HG03175 (cell line): ENCODE data around the gene IL4I1.
A peak's percentile ranks its signal among the peaks of the same experiment; 100 is the strongest.

Experiments
- ATAC-seq: cut with Tn5 transposase; IDR thresholded peaks from one replicate; pipeline ENCODE4 v1.9.1; 2021; ENCODE audit warnings: mild to moderate bottlenecking, moderate library complexity; ENCODE audit not compliant: unreplicated experiment

Gene IL4I1

DNA sequence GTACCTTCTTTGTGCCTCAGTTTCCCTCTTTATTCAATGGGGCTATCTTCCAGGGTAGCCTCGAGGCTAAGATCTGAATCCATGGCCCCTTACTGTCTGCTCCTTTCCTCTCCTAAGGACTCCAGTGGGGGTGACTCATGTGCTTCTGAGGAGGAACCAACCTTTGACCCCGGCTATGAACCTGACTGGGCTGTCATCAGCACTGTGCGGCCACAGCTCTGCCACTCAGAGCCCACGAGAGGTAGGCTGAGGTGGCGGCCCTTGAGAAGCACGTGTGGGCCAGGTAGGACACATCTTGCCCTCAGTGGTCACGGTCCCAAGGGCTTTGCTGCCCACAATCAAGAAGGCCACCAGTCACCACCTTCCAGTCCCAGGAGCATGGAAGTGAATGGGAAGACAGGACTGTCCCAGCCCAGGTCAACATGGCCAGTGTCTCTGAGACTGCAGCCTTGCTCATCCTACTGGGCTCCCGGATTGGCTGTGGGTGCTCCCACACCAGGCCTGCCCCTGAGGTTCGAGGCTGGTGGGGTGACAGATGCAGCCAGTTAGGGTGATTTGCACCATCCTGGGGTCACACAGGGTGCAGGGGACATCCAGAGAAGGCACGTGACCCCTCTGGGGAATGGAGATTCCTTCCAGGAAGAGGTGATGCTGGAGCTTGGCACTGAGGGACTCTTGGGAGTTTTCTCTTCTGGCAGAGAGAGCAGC lies 16.4 kb downstream of the IL4I1 start:
- ATAC-seq, result no peak

GRCh38 chr19:49879243-49879963 lies 17.3 kb downstream of the IL4I1 start:
- no peak for ATAC-seq

GRCh38 chr19:49878744-49879070 lies 18.0 kb downstream of the IL4I1 start:
- ATAC-seq, result no peak

- peak; percentile 47 for ATAC-seq
These were observed 18.6 kb downstream of the IL4I1 start for GRCh38 chr19:49877879-49878743.

GRCh38 chr19:49877020-49877878 lies 19.4 kb downstream of the IL4I1 start, which contains the start of the genes AKT1S1 and TBC1D17:
Gene AKT1S1, minus strand, starts transcription at chr19:49877355. Its CDS starts 4,060 bp downstream, at chr19:49873295.
Gene TBC1D17, plus strand, starts transcription at chr19:49877702. Its CDS starts 22 bp downstream, at chr19:49877724.
- ATAC-seq, result peak; percentile 62

DNA sequence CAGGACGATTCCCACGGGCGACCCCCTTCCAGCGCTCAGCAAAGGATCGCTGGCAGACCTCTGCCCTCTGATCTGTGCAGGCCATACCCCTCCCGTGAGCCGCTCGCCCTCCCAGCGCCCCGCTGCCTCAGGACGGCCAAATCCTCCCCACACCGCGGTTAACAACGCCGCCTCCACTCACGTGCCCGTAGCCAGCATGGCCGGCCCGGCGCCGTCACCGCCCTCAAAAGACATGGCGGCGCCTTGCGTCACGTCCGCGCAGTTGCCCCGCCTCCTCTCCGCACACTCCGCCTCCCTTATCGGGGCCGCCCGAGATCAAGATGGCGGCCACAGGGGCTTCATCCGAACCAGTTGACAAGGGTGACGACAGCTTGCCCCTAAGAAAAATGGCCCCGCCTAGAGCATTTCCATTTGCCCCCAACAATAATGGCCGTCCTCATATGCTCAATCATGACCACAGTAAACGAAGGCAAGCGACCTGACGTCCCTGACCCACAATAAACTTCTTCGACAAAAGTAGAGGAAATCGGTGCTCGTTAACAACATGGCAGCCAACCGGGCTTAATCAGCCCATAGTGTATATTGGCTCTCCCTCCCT lies 20.2 kb downstream of the IL4I1 start:
- ATAC-seq, result peak; percentile 47

DNA sequence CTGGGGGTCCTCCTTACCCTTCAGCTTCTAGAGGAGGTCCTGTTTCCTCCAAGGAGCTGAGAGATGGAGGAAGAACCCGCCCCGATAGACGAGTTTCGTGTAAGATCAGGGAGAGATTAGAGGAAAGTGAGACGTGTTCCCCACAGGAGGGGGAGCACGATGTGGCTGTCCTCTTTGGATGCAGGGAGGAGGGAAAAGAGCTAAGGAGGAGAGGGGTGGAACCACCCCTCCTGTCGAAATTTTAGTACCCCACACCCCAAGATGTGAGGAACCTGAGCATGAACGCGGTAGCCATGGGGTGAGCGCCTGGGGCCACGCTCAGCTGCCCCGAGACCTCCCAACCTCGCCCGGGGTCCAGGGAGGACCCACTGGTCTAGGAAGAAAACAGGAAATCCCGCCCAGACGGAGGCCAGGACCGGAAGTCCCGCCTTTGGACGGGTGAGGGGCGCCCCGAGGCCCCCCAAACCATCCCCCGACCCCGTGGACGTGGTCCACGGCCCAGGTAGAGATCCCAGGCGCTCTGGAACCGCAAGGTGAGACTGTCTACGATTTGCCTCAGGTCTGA lies 20.7 kb downstream of the IL4I1 start:
- no peak for ATAC-seq

DNA sequence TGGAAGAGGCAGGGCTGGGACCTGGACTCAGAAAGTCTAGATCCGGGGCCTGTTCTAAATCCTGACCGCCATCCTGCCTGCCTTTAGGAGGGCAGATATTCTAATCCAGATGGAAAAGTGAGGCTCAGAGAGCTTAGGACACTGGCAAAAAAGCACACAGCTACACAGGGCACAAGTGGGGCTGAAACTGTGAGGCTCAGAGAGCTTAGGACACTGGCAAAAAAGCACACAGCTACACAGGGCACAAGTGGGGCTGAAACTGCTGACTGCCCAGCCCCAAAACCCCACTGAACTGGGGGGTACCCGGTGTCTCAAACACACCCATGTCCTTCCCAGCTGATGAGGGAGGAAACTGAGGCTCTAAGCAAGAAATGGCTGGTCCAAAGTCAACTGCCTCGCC lies 21.5 kb downstream of the IL4I1 start:
- no peak for ATAC-seq

DNA sequence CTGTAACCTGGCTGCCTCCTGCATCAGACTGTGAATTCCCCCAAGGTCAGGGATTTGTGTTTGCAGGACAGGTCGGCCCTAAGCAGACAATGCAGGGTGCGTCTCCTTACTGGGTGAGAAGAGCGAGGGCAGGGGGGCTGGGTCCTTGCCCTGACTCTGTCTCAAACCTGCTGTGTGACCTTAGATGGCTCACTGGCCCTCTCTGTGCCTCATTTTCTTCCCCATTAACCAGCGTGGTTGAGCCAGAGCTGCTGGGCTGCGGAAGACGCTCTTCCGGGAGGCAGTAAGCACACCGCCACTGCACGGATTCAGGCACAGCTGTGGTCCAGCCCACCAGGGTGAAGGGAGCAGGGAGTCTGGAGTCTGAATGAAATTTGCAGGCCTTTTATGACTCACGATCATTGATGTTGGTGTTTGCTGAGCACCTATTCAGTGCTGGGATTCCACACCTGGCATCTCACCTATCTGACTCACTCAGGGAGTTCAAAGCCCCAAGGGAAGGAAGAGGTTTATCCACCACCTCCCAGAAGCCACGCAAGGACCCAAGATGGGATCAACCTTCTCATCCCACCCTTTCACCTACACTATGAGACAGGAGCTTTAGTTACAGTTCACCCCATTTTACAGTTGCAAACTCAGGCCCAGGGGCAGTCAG lies 22.1 kb downstream of the IL4I1 start:
- ATAC-seq, result no peak

- ATAC-seq, result no peak
These were observed 22.9 kb downstream of the IL4I1 start for GRCh38 chr19:49873834-49874233.

- no peak for ATAC-seq
These were observed 23.6 kb downstream of the IL4I1 start for GRCh38 chr19:49873129-49873521.

GRCh38 chr19:49872245-49873128 lies 24.2 kb downstream of the IL4I1 start:
- no peak for ATAC-seq

- no peak for ATAC-seq
These were observed 25.2 kb downstream of the IL4I1 start for GRCh38 chr19:49871349-49871985.

DNA sequence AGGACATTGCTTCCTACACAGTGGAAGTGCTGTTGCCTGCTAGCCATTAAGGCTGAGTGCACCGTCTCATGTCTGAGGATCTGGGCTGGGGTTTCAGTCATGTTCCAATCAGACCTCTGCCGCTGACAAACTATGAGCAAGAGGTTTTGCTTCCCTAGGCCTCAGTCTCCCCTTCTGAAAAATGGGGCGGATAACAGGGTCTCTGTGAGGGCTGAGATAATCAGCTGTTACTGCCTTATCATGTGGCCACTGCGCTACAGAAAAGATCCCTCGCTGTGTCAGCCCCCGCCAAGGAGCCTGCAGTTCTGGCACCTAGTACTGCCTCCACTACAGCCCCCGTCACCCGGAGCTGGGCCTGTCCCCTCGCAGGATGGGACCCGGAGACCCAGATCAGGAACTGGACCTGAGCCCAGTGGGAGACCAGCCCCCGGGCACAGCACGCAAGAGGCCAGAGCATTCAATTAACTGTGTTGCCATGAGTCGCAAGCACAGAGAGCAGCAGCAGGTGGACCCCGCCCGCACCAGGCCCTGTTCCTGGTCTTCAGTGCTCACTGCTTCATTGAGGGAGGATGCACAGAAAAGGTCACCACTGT lies 26.3 kb downstream of the IL4I1 start:
- no peak for ATAC-seq

- peak; percentile 77 for ATAC-seq
These were observed 27.0 kb downstream of the IL4I1 start for GRCh38 chr19:49869484-49870308.

DNA sequence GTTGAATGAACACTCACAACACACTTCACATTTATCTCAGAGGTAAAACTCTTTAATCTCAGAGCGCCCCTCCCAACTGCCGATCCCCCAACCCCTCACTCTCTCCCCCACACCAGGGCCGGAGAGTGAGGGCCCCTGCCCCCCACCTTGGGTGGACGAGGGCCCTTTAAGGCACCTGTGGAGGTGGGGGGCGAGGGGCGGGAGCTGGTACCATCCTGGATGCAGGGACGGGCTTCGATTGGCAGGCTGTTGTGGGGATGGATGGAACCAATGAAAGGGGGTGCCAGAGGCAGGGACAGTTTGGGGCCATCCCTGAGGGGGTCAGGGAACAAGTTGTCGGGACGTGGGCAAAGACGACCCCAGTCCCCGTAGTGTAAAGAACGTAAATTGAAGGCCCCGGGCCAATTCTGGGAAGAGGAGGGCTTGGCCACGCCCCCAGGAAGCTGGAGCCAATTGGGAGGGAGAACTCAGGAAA lies 27.6 kb downstream of the IL4I1 start:
- peak; percentile 2 for ATAC-seq
